Measurements from ENCODE around the gene RTL1. TPM values are rescaled to one million over a fixed set of nuclear protein-coding genes. Genes with fewer than 3 reads are reported as not detected.
A peak's percentile ranks its signal among the peaks of the same experiment; 100 is the strongest.

The RTL1 gene
- total RNA-seq, 2 experiments from 2014 or later = not detected

- H3K4me3 Mint-ChIP-seq = no peak overlapping the region
- no peak overlapping the region for H3K27ac Mint-ChIP-seq
- ChIA-PET POLR2A (no interaction called here), CTCF (no interaction called here)
- intact Hi-C loops (cut with micrococcal nuclease) = loop anchor here (5.0 kb wide), 1 partner anchor 723 kb away; no protein-coding TSS in a partner anchor
- DNase-seq = no peak
- H3K9me3 Mint-ChIP-seq = no peaks in the 10 kb centered on the region
- H3K4me1 Mint-ChIP-seq (ENCODE audit: low read depth) = no peaks in the 10 kb centered on the region
- H3K36me3 Mint-ChIP-seq = no peaks in the 10 kb centered on the region
- peaks cover 40% of the 10 kb centered on the region for H3K27me3 Mint-ChIP-seq
These were observed 975 bp upstream of the RTL1 start for GRCh38 chr14:100904307-100905087.

- no peak overlapping the region for H3K4me3 Mint-ChIP-seq
- H3K9me3 Mint-ChIP-seq = no peaks in the 10 kb centered on the region
- CTCF ChIA-PET = no interaction called here
- no peaks in the 10 kb centered on the region for H3K4me1 Mint-ChIP-seq (ENCODE audit: low read depth)
- no peak for DNase-seq
- intact Hi-C loops (cut with micrococcal nuclease) = no loop called here
- H3K27ac Mint-ChIP-seq = no peak overlapping the region
- H3K27me3 Mint-ChIP-seq = peaks cover 47% of the 10 kb centered on the region
- POLR2A ChIA-PET = no interaction called here
- no peaks in the 10 kb centered on the region for H3K36me3 Mint-ChIP-seq
These were observed 421 bp downstream of the RTL1 start for GRCh38 chr14:100903134-100903468.

- Mint-ChIP-seq H3K4me3 (no peak overlapping the region), H3K9me3 (no peaks in the 10 kb centered on the region), H3K27ac (no peak overlapping the region), H3K27me3 (peaks cover 47% of the 10 kb centered on the region), H3K4me1 (ENCODE audit: low read depth) (no peaks in the 10 kb centered on the region), H3K36me3 (no peaks in the 10 kb centered on the region)
- CTCF ChIA-PET = interaction anchor here (0.5 kb wide), 1 partner anchor 328 kb away, joined by 3 read pairs; no protein-coding TSS in a partner anchor
- no peak for DNase-seq
- POLR2A ChIA-PET = no interaction called here
- intact Hi-C loops (cut with micrococcal nuclease) = no loop called here
These were observed 1.0 kb downstream of the RTL1 start for GRCh38 chr14:100902295-100903133.

- ChIA-PET CTCF (interaction anchor here (0.7 kb wide), 1 partner anchor 11 kb away, joined by 3 read pairs; no protein-coding TSS in a partner anchor), POLR2A (no interaction called here)
- DNase-seq = no peak
- H3K4me3 Mint-ChIP-seq = no peak overlapping the region
- H3K9me3 Mint-ChIP-seq = no peaks in the 10 kb centered on the region
- peaks cover 50% of the 10 kb centered on the region for H3K27me3 Mint-ChIP-seq
- intact Hi-C loops (cut with micrococcal nuclease) = no loop called here
- no peaks in the 10 kb centered on the region for H3K36me3 Mint-ChIP-seq
- no peak overlapping the region for H3K27ac Mint-ChIP-seq
- no peaks in the 10 kb centered on the region for H3K4me1 Mint-ChIP-seq (ENCODE audit: low read depth)
These were observed 1.9 kb downstream of the RTL1 start for GRCh38 chr14:100901391-100902183.

GRCh38 chr14:100900837-100901390 is 2.6 kb downstream of the RTL1 start:
- no peaks in the 10 kb centered on the region for H3K4me1 Mint-ChIP-seq (ENCODE audit: low read depth)
- no peaks in the 10 kb centered on the region for H3K36me3 Mint-ChIP-seq
- peaks cover 52% of the 10 kb centered on the region for H3K27me3 Mint-ChIP-seq
- no peak overlapping the region for H3K27ac Mint-ChIP-seq
- H3K4me3 Mint-ChIP-seq = no peak overlapping the region
- POLR2A ChIA-PET = no interaction called here
- DNase-seq = peak; percentile 27
- intact Hi-C loops (cut with micrococcal nuclease) = no loop called here
- CTCF ChIA-PET = interaction anchor here (0.6 to 0.7 kb wide), 2 partner anchors 10 to 53 kb away, joined by 3 read pairs; no protein-coding TSS in a partner anchor
- no peaks in the 10 kb centered on the region for H3K9me3 Mint-ChIP-seq

GRCh38 chr14:100899884-100900771 is 3.4 kb downstream of the RTL1 start:
- Mint-ChIP-seq H3K9me3 (no peaks in the 10 kb centered on the region), H3K27me3 (peaks cover 54% of the 10 kb centered on the region), H3K4me1 (ENCODE audit: low read depth) (no peaks in the 10 kb centered on the region), H3K27ac (no peak overlapping the region), H3K4me3 (no peak overlapping the region), H3K36me3 (no peaks in the 10 kb centered on the region)
- intact Hi-C loops (cut with micrococcal nuclease) = no loop called here
- DNase-seq = no peak
- ChIA-PET POLR2A (no interaction called here), CTCF (interaction anchor here (0.6 kb wide), 1 partner anchor 52 kb away, joined by 3 read pairs; no protein-coding TSS in a partner anchor)

GRCh38 chr14:100898935-100899883 is 4.3 kb downstream of the RTL1 start:
- Mint-ChIP-seq H3K9me3 (no peaks in the 10 kb centered on the region), H3K4me1 (ENCODE audit: low read depth) (no peaks in the 10 kb centered on the region), H3K36me3 (no peaks in the 10 kb centered on the region), H3K4me3 (no peak overlapping the region), H3K27ac (no peak overlapping the region), H3K27me3 (peaks cover 54% of the 10 kb centered on the region)
- DNase-seq = no peak
- CTCF ChIA-PET = no interaction called here
- POLR2A ChIA-PET = no interaction called here
- intact Hi-C loops (cut with micrococcal nuclease) = no loop called here

- H3K36me3 Mint-ChIP-seq = no peaks in the 10 kb centered on the region
- intact Hi-C loops (cut with micrococcal nuclease) = no loop called here
- peaks cover 51% of the 10 kb centered on the region for H3K27me3 Mint-ChIP-seq
- no peak overlapping the region for H3K4me3 Mint-ChIP-seq
- H3K4me1 Mint-ChIP-seq (ENCODE audit: low read depth) = no peaks in the 10 kb centered on the region
- no peaks in the 10 kb centered on the region for H3K9me3 Mint-ChIP-seq
- ChIA-PET CTCF (no interaction called here), POLR2A (no interaction called here)
- DNase-seq = no peak
- H3K27ac Mint-ChIP-seq = no peak overlapping the region
These were observed 5.1 kb downstream of the RTL1 start for GRCh38 chr14:100898465-100898864.

GRCh38 chr14:100896369-100897060 is 7.0 kb downstream of the RTL1 start:
- H3K36me3 Mint-ChIP-seq = no peaks in the 10 kb centered on the region
- H3K4me3 Mint-ChIP-seq = no peak overlapping the region
- H3K27ac Mint-ChIP-seq = no peak overlapping the region
- intact Hi-C loops (cut with micrococcal nuclease) = no loop called here
- ChIA-PET CTCF (interaction anchor here (0.7 kb wide), 1 partner anchor 339 kb away, joined by 3 read pairs; no protein-coding TSS in a partner anchor), POLR2A (no interaction called here)
- peaks cover 38% of the 10 kb centered on the region for H3K27me3 Mint-ChIP-seq
- H3K9me3 Mint-ChIP-seq = no peaks in the 10 kb centered on the region
- H3K4me1 Mint-ChIP-seq (ENCODE audit: low read depth) = no peaks in the 10 kb centered on the region
- no peak for DNase-seq

GRCh38 chr14:100895411-100895810 is 8.1 kb downstream of the RTL1 start:
- Mint-ChIP-seq H3K27ac (no peak overlapping the region), H3K4me1 (ENCODE audit: low read depth) (no peaks in the 10 kb centered on the region)
- intact Hi-C loops (cut with micrococcal nuclease) = no loop called here

More at GRCh38 chr14:100895411-100895810, 8.1 kb downstream of the RTL1 start:
- POLR2A ChIA-PET = no interaction called here
- no peaks in the 10 kb centered on the region for H3K36me3 Mint-ChIP-seq
- no peak overlapping the region for H3K4me3 Mint-ChIP-seq
- peaks cover 31% of the 10 kb centered on the region for H3K27me3 Mint-ChIP-seq
- H3K9me3 Mint-ChIP-seq = no peaks in the 10 kb centered on the region
- CTCF ChIA-PET = no interaction called here
- no peak for DNase-seq
